Natural killer cell (primary cell): Measurements from ENCODE around the gene FA2H. TPM values are rescaled to one million over a fixed set of nuclear protein-coding genes. Genes with fewer than 3 reads are reported as not detected.

Source experiments
- ATAC-seq, 3 donors: fragments of 150-1000 bp in 2 of 3; fragments of 200-7000 bp in 1 of 3; cut with Tn5 transposase; 1 replicate in 1 of 3; 2 replicates in 2 of 3; pipeline ENCODE4 v1.10.0; 2021; ENCODE audit warnings: mild to moderate bottlenecking in 2 of 3, moderate library complexity in 2 of 3
- DNase-seq, 2 donors: peaks; one replicate each; pipeline versions ENCODE4 v3.0.0 to v3.0.0-alpha.2; 2013 to 2021; ENCODE audit warnings: mixed read lengths in 1 of 2
- H3K27ac ChIP-seq: one replicate; pipeline ENCODE4 v1.5.1; 2013; ENCODE audit warnings: mild to moderate bottlenecking, low read length
- H3K27me3 ChIP-seq: one replicate; pipeline ENCODE4 v1.6.1; 2013; ENCODE audit warnings: low read length; ENCODE audit not compliant: control insufficient read depth, insufficient read depth
- H3K36me3 ChIP-seq: one replicate; pipeline ENCODE4 v1.6.1; 2013; ENCODE audit warnings: low read length; ENCODE audit not compliant: control insufficient read depth, insufficient read depth
- H3K4me1 ChIP-seq: one replicate; pipeline ENCODE4 v1.6.1; 2013; ENCODE audit warnings: low read length; ENCODE audit not compliant: control insufficient read depth, insufficient read depth
- H3K4me3 ChIP-seq: one replicate; pipeline ENCODE4 v1.5.1; 2013; ENCODE audit warnings: low read length
- H3K9me3 ChIP-seq: one replicate; pipeline ENCODE4 v1.6.1; 2013; ENCODE audit warnings: low read length; ENCODE audit not compliant: control insufficient read depth, insufficient read depth
- H3K27ac Mint-ChIP-seq, 2 donors: one replicate each; pipeline ENCODE4 v1.8.0; 2022; ENCODE audit warnings: mild to moderate bottlenecking in 2 of 2, mixed read lengths in 2 of 2, moderate library complexity in 1 of 2
- H3K27me3 Mint-ChIP-seq, 2 donors: one replicate each; pipeline ENCODE4 v1.8.0; 2022; ENCODE audit warnings: low read depth in 2 of 2, mixed read lengths in 2 of 2
- H3K36me3 Mint-ChIP-seq: one replicate; pipeline ENCODE4 v1.8.0; 2022; ENCODE audit warnings: mixed read lengths
- H3K4me1 Mint-ChIP-seq, 2 donors: one replicate each; pipeline ENCODE4 v1.8.0; 2022; ENCODE audit warnings: mixed read lengths in 2 of 2
- H3K4me3 Mint-ChIP-seq: one replicate; pipeline ENCODE4 v1.8.0; 2022; ENCODE audit warnings: mild to moderate bottlenecking, moderate library complexity, mixed read lengths
- H3K9me3 Mint-ChIP-seq, 2 donors: one replicate each; pipeline ENCODE4 v1.8.0; 2022; ENCODE audit warnings: mixed read lengths in 2 of 2
- WGBS: methylation state at CpG from one replicate; pipeline ENCODE4 v1.1.7; 2013; ENCODE audit warnings: missing lambda C conversion rate; ENCODE audit not compliant: insufficient coverage; 5-methylcytosine and 5-hydroxymethylcytosine counted together
- intact Hi-C: fragments of 100-400 bp; cut with micrococcal nuclease; formaldehyde crosslinking; loops from one replicate; pipeline ENCODE4 v1.14.2; 2022
- total RNA-seq, 4 donors: library from RNA; stranded (reverse); fragments of 120-200 nt in 1 of 4; gene quantifications; one replicate each; pipeline versions ENCODE4 v1.2.3 to v1.2.4, GENCODE V29; 2013 to 2022
- TF ChIP-seq, protein P1 (sequence below): fragments of 200-600 bp; IDR thresholded peaks from one replicate; pipeline ENCODE4 v1.8.0; 2022; ENCODE audit warnings: antibody characterized with exemption

FA2H gene
- total RNA-seq, 3 donors from 2014 or later (not counting 1 experiment from before 2014, with no cell fraction given), result 0.14 to 0.93 TPM; not detected in 1

GRCh38 chr16:74740795-74741304 is 33.8 kb downstream of the FA2H start:
- DNase-seq (no peak), ATAC-seq (no peak)
- Mint-ChIP-seq H3K9me3 (no peaks in the 10 kb centered on the region), H3K27me3 (no peaks in the 10 kb centered on the region), H3K27ac (no peak overlapping the region), H3K36me3 (no peaks in the 10 kb centered on the region), H3K4me3 (no peak overlapping the region), H3K4me1 (no peaks in the 10 kb centered on the region)
- no peaks in the 10 kb centered on the region for H3K9me3 ChIP-seq
- no peaks in the 10 kb centered on the region for H3K36me3 ChIP-seq
- H3K27me3 ChIP-seq, result no peaks in the 10 kb centered on the region
- no peak overlapping the region for H3K27ac ChIP-seq
- intact Hi-C loops, result no loop called here
- H3K4me3 ChIP-seq, result no peak overlapping the region
- H3K4me1 ChIP-seq, result no peaks in the 10 kb centered on the region
- 76% methylated on average over 13 of the region's 13 CpGs for WGBS
- TF ChIP-seq, protein P1, sequence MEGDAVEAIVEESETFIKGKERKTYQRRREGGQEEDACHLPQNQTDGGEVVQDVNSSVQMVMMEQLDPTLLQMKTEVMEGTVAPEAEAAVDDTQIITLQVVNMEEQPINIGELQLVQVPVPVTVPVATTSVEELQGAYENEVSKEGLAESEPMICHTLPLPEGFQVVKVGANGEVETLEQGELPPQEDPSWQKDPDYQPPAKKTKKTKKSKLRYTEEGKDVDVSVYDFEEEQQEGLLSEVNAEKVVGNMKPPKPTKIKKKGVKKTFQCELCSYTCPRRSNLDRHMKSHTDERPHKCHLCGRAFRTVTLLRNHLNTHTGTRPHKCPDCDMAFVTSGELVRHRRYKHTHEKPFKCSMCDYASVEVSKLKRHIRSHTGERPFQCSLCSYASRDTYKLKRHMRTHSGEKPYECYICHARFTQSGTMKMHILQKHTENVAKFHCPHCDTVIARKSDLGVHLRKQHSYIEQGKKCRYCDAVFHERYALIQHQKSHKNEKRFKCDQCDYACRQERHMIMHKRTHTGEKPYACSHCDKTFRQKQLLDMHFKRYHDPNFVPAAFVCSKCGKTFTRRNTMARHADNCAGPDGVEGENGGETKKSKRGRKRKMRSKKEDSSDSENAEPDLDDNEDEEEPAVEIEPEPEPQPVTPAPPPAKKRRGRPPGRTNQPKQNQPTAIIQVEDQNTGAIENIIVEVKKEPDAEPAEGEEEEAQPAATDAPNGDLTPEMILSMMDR, result no peak

GRCh38 chr16:74739275-74739674 is 35.3 kb downstream of the FA2H start:
- DNase-seq (no peak), ATAC-seq (no peak)
- Histone ChIP-seq H3K9me3 (no peaks in the 10 kb centered on the region), H3K27ac (no peak overlapping the region), H3K4me1 (no peaks in the 10 kb centered on the region), H3K4me3 (no peak overlapping the region), H3K27me3 (no peaks in the 10 kb centered on the region), H3K36me3 (no peaks in the 10 kb centered on the region)
- Mint-ChIP-seq H3K4me3 (no peak overlapping the region), H3K27ac (no peak overlapping the region), H3K27me3 (no peaks in the 10 kb centered on the region), H3K4me1 (no peaks in the 10 kb centered on the region), H3K36me3 (no peaks in the 10 kb centered on the region), H3K9me3 (no peaks in the 10 kb centered on the region)
- TF ChIP-seq, protein P1, result no peak
- 90% methylated on average over 6 of the region's 6 CpGs for WGBS
- intact Hi-C loops, result no loop called here

GRCh38 chr16:74738816-74739215 is 35.8 kb downstream of the FA2H start:
- no peaks in the 10 kb centered on the region for H3K9me3 ChIP-seq
- WGBS, result 92% methylated on average over 10 of the region's 11 CpGs

More at GRCh38 chr16:74738816-74739215, 35.8 kb downstream of the FA2H start:
- Histone ChIP-seq H3K4me1 (no peaks in the 10 kb centered on the region), H3K36me3 (no peaks in the 10 kb centered on the region), H3K27ac (no peak overlapping the region), H3K27me3 (no peaks in the 10 kb centered on the region), H3K4me3 (no peak overlapping the region)
- Mint-ChIP-seq H3K36me3 (no peaks in the 10 kb centered on the region), H3K27me3 (no peaks in the 10 kb centered on the region), H3K4me3 (no peak overlapping the region), H3K4me1 (no peaks in the 10 kb centered on the region), H3K27ac (no peak overlapping the region), H3K9me3 (no peaks in the 10 kb centered on the region)
- intact Hi-C loops, result no loop called here
- ATAC-seq (no peak), DNase-seq (no peak)
- TF ChIP-seq, protein P1, result no peak
